ENCODE results near the gene CHMP4A.
"Not testable (repeated sequence)": the region's sequence is repeated elsewhere in the genome, so short reads cannot be mapped to it uniquely, and the experiment has no call there.

CHMP4A gene

DNA sequence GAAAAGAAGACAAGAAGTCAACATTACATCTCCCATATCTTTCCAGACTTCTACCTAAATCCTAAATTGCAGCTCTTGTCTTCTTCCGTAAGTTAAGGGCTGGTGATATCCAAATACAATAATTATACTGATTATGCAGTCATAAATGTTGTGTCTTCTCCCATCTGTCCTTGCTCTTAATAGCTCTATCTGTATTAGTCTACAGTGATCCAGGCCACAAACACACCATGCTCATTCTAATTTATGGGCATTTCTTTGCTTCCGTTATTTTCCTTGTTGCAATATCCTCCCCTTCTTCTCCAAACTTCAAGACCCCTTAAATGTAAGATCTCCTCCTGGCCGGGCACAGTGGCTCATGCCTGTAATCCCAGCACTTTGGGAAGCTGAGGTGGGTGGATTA, 6.2 kb upstream of the CHMP4A start:
- DNase-seq = no peak

DNA sequence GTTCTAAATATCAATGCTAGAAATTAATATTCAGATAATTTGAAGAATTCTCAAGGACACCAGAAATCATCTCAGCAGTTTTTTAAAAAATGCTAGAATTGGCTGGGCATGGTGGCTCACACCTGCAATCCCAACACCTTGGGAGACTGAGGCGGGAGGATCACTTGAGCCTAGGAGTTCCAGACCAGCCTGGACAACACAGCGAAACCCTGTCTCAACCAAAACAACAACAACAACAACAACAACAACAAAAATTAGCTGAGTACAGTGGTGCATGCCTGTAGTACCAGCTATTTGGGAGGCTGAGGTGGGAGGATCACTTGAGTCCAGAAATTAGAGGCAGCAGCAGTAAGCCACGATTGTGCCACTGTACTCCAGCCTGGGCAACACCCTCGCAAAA, 5.8 kb upstream of the CHMP4A start:
- DNase-seq = no peak

DNA sequence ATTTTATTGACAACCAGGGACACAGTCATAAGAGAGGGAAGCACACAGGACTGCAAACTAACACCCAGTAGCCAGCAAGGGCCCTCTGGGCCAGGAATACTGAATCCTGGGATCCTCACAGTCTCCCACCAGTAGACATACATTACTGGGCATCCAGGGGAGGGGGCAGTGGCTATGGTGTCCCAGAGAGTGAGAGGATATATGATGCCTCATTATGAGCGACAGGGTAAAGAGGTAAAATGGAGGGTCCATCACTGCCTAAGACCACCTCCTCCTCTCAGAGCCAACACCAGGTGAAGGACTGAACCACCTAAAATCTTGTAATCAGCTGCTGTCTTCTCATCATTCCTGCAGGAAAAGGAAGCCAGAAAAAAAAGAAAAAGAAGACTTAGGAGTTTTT, 3.6 kb upstream of the CHMP4A start:
- DNase-seq = not testable (repeated sequence)

DNA sequence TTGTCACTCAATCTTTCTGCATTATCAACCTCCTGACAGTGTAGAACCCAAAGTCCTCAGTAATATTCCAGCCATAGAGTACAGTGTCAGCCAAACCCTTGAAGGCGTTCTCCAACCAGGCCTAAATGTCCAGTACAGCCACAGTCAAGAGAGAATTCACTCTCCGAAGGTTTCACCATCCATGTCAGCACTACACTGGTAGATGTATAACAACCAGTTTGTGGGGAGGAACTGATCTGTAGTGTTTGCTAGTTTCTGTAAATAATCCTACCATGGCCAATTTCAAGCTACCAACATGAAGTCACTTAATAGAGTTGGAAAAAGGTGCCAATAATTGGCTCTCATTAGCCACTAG, 3.0 kb upstream of the CHMP4A start:
- no peak for DNase-seq

DNA sequence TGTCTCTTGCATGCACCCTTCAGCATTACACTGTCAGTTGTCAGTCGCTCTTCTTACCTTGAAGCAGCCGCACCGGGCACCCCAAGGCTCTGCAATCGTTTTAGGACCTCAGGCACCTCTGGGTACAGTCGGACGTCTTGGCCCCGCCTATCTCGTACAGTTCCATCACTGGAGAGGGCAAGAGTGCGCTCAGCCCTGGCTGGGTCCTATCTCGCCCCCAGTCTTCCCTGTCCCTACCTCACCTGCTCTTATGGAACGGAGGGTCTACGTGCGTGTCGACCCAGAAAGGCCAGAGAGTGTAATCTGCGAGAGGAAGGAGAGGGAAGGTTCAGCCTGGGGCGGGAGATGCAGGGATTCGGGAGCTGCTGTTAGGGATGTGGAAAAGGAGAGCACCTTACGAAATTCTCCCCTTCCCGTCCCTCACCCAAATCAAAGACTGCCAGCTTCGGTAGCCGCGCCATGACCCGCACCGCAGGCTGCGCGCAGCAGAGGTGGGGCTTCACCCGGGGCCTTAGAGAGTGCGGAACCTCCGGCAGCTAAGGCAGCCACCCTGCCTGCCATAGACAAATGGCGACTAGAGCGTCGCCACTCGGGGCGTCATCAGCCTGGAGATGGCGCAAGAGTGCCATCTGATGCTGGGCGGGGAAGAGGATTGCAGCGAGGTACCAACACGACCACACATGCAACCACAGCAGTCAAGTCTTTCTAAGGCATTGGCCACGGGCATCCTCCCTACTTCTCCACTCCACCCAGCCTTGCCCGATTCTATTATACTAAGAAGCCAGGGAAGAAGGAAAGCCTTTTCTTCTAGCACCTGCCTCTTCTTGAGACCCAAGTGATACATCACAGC, 2.4 kb upstream of the CHMP4A start, which contains the start of gene MDP1:
MDP1 (minus strand) TSS at position 572 of the 850 bp plus-strand sequence; CDS start at position 461, 111 bp downstream.
- peak; percentile 79 to 85 for DNase-seq

DNA sequence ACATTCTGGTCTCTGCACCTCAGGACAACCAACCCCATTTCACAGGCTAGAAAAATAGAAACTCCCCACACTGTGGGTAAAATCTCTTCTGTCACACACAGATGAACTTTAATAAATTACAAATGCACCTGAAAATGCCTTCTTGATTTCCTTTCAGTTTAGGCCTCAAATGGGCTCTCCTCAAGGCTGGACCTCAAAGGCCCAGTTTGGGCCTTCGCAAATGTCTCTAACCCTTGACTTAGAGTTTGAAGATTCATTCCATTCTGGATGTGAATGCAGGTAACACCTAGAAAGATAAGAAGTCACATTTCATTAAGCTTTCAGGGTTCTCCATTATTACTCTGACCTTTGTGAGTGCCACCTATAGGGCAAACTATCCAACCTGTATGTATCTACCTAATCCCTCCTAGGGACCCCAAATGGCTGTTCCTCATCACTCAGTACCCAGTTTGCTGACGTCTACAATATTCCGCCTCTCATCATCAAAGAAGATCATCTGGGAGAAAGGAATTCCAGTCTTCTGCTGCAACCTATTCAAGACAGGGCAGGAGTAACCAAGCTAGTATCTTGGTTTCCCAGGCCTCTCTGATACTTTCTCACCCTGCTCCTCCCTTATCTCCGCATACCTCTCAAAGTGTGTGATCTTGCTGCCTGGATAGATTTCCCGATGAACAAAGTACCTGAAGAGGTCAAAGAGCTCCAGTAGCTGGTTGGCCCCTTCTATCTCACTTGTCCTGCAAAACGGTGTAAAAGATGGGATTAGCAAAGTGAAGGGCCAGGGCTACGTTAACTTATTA, 776 bp upstream of the CHMP4A start:
- no peak for DNase-seq

DNA sequence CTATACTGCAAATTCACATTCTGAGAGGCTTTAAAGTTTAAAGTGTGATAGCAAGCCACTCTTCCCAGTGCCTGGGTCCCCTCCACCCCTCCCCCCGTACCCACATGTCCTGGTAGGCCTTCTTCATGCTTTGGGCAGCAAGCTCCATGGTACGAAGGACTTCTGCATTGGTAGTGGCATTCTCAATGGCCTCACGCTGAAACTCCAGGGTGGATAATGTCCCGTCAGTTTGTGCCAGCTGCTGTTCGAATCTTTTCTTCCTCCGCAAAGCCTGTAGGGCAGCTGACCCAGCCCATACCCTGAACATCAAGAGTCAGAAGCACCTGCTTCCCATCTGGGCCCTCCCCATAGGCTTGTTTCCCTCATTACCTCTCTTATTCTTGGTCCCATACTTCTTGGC, 2.0 kb downstream of the CHMP4A start:
- DNase-seq = no peak

DNA sequence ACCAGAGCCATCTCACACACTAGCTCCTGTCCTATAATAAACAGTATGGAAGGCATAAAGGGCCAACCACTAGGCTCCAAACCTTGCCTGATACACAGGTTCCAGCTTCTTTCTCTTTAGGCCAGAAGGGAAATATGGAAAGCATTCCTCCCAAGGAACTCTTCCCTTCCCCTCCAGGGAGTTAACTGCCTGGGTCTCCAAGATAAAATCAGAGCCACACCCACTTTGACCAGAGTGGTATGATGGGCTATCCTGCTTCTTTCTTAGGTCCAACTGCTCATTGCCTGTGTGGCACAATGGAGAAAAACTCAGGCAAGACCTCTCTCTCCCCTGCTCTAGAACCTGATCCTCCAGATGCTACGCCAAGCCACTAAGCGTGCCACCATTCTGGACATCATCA, 5.7 kb downstream of the CHMP4A start:
- DNase-seq = no peak

DNA sequence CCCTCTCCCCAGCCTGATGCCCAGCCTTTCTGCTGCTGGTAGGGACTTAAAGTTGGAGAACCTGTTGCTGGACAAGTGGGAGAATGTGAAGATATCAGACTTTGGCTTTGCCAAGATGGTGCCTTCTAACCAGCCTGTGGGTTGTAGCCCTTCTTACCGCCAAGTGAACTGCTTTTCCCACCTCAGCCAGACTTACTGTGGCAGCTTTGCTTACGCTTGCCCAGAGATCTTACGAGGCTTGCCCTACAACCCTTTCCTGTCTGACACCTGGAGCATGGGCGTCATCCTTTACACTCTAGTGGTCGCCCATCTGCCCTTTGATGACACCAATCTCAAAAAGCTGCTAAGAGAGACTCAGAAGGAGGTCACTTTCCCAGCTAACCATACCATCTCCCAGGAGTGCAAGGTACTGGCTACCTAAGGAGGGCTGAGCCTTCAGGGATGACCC, 6.2 kb downstream of the CHMP4A start:
- no peak for DNase-seq

DNA sequence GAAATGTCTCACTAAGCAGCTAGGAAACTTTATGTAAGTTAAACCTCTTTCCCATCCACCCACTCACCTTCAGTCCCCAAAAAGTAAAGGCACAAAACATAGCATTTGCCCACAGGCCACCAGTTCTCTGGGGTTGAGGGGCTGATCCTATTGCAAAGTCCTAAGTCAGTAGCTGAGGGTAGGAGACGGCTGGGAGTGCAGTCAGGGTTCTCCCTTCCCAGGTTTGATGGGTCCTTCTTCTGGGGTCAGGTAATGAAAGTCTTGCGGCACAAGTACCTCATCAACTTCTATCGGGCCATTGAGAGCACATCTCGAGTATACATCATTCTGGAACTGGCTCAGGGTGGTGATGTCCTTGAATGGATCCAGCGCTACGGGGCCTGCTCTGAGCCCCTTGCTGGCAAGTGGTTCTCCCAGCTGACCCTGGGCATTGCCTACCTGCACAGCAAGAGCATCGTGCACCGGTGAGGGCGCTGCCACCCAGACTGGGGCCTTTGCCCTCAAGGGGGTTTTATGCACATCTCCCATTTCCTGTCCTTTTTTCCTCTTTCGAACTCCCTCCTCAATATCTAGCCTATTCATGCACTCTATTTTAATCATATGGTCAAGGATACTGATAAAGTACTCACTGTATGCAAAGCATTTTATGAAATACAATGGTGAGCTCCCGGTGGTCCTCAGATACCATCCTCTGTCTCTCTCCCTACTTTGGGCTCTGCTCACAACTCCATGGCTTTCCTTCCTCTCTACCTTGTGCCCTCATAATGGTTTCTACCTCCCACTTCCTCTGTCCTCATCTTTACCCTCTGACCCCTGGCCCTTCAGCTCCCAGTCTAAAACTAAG, 6.8 kb downstream of the CHMP4A start:
- DNase-seq = no peak

DNA sequence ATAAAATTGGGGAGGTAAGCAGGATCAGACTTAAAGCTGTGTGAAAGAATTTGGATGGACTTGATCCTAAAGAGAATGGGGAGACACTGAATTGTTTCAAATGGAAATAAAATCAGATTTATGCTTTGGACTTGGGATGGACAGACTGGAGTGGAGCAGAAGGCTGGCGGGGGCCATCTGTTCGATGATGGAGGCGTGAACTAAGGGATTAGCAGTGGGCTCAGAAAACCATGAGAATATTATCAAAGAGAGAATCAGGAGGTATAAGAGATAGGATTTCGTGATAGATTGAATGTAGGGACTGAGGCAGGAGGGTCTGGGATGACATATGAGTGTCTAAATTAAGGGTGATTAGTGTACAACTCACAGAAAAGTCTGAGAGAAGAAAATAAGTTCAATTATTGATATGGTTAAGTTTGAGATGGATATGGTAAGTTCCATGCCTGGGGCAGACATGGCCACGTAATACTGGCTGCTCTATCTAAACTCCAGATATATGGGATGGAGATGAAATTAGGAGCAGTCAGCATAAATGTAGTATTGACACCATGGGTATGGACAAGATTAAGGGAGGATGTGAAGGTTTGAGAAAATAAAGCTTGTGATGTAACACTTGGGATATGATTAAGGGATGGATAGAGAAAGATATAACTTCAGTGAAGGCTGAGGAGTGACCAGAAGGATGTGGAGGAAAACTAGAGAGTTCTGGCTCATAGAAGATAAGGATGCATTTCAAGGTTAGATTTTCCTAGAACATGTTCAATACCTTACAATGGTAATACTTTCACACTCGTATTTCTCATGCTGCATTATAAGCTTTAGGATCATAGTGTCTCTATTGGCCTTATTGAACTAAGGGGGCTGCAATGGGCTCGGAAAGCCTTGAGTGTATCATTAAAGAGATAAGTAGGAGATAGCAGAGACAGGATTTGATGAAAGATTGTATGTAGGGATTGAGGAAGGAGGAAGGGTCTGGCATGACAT, 8.8 kb downstream of the CHMP4A start:
- DNase-seq = no peak

DNA sequence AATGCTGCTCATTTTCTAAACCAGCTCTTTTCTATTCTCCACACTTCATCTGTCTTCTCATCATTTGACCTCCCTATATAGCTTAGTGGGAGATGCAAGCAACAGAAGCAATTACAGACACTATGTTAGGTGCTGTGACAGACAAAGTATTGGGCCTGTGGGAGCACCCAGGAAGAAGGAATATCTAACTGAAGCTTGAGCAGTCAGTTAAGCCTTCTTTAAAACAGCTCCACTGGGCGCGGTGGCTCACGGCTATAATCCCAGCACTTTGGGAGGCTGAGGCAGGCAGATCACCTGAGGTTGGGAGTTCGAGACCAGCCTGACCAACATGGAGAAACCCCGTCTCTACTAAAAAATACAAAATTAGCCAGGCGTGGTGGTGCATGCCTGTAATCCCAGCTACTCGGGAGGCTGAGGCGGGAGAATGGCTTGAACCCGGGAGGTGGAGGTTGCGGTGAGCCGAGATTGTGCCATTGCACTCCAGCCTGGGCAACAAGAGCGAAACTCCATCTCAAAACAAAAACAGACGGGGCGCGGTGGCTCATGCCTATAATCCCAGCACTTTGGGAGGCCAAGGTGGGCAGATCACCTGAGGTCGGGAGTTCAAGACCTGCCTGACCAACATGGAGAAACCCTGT, 9.9 kb downstream of the CHMP4A start:
- not testable (repeated sequence) for DNase-seq

DNA sequence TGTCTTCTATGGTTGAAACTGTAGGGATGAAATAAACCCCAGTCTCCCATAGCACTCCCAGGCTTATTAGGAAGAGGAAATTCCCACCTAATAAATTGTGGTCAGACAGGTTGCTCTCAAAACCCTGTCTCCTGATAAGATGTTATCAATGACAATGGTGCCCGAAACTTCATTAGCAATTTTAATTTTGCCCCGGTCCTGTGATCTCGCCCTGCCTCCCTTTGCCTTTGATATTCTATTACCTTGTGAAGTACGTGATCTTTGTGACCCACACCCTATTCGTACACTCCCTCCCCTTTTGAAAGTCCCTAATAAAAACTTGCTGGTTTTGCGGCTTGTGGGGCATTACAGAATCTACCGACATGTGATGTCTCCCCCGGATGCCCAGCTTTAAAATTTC, 10.8 kb downstream of the CHMP4A start:
- DNase-seq = not testable (repeated sequence)

DNA sequence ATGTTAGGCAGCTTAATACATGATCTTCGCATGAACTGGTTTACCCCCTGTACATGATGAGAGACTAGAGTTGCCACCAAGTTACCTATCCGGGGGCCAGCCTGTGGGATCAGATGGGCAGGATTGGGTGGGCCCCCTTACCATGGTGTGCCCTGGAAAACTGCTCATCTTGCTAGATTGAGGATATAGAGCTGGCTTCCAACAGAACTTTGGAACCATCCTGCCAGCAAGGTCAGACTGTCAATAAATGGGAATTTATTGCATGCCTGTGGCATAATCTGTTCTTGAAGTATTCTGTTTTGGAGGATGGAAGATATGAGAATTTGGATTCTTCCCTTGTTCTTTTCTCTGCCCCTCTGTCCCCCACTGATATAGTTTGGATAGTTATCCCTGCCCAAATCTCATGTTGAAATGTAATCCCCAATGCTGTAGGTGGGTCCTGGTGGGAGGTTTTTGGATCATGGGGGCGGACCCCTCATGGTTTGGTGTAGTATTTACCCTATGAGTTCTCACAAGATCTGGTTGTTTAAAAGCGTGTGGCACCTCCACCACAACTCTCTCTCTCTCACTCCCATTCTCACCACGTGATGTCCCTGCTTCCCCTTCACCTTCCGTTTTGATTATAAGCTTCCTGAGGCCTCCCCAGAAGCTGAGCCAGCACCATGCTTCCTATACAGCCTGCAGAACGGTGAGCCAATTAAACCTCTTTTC, 14.3 kb downstream of the CHMP4A start:
- DNase-seq = no peak

DNA sequence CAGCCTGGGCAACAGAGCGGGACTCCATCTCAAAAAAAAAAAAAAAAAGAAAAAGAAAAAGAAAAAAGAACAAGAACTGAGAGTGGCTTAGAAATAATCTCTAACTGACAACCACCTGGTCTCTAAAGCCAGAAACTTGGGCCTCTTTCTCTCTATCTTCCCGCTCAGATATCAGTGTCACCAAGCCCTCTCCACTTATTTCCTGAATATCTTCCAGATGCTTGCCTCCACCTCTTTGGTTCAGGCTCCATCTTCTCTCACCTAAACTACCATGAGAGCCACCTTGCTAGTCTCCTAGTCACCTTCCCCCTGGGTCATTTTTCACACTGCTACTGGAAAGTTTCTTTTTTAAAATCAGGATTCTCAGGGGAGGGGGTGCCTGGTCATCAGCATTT, 16.2 kb downstream of the CHMP4A start:
- no peak for DNase-seq

DNA sequence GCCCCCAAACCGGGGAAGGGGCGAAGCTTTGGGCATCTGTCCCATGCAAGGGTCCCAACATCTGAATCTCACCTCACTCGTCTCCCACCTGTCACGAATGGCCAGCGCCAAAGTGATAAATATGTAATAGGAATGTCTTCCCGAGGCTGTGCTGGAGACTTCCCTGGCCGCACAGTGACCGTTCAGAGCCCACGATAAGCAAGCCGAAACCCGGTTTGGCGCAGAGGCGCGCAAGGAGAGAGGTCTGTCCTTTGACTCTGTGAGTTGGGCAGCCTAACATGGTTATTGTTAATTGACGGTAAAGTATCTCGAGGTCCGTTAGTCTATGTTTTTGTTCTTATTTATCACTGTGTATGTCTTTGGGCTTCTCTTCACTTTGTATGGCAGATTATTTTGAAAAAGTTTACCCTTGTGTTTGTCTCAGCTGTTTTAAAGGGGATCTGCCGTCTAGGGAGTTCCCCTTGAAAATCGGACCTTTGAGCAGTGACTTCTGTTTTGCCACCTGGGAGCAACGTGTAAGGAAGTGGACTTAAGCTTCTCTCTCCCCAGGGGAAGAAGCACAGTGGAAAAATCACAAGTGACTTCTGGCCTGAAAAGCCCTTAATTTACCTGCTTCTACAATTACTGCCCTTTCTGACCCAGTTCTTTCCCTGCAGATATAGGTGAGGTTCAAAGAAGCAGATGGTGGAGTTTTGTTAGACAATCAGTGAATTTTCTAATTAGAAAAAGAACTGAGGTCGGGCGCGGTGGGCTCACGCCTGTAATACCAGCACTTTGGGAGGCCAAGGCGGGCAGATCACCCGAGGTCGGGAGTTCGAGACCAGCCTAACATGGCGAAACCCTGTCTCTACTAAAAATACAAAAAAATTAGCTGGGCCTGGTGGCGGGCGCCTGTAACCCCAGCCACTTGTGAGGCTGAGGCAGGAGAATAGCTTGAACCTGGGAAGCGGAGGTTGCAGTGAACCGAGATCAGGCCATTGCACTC, 16.9 kb downstream of the CHMP4A start:
- DNase-seq = no peak

DNA sequence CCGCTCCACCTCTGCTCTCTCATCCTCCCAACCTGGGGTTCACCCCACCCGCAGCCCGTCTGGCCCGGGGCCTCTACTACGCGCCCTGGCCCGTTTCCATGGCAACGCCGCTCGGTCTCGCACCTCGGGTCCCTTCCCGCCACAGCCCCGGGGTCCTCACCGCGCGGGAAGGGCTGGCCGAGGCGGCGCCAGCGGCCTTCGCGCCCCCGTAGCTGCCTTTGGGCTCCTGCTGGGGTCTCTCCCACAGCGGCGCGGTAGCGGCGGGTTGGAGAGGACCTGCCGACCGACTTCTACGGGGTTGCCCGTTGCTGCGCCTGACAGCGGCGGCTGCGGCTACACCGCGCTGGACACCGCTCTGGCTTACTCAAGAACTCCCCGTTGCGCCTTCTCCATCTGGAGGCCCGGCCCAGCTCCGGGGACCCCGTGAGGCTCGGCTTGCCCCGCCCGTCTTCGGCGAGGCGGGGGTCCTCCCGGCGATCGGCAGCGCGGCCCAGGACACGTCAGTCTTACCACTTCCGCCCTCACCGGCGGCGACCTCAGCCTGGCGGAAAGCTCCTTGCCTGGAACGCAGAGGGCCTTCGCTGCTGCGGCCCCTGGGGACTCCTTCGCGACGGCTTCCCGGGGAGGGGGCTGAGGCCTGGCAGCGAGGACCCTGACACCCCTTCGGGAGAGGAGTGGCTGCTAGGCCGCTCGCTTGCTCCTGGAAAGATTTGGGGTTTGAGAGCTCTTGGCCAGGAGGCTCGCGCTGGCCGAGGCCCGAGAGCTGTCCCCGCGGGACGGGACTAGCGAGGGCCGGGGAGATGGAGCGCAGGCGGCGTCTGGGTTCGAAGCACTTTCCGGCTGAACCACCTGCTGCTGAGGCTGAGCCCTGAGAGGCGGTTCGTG, 17.9 kb downstream of the CHMP4A start, which contains the start of gene TM9SF1:
TM9SF1 (minus strand) TSS at position 256 of the 885 bp plus-strand sequence. CDS start 422 bp downstream, outside the sequence.
- DNase-seq = peak; percentile 84 to 85

DNA sequence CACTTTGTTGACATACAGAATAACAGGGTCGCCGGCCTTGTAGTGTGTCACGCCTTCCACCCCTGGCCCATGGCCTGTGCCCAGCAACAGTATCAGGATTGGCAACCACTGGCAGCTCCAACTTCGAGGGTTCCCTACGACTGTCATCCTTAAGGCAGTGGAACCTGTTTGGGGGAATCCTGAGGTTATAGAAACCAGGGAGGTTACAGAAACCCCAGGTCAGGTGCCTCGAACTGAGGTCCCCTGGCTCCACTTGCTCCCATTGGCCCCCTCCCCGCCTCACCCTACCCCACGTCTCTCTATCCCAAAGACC, 18.5 kb downstream of the CHMP4A start:
- DNase-seq = no peak
